NCI-H2107 treated with DMSO at 0.1 percent for 48 hours (cell line): Measurements from ENCODE around the gene MAP10.
A peak's percentile ranks its signal among the peaks of the same experiment; 100 is the strongest.
"Not testable (repeated sequence)": the region's sequence is repeated elsewhere in the genome, so short reads cannot be mapped to it uniquely, and the experiment has no call there.

ENCODE experiments used
- DNase-seq: peaks from one replicate; lab custom pipeline; 2025; ENCODE audit not compliant: unreplicated experiment; lab: John Stamatoyannopoulos, UW

The MAP10 gene

GRCh38 chr1:232805269-232806185 is at the start of gene MAP10:
MAP10 (plus strand) TSS chr1:232805416; CDS start chr1:232805450, 34 bp downstream.
- DNase-seq: peak; percentile 73

GRCh38 chr1:232764458-232765251 is 40.6 kb upstream of the MAP10 start:
- peak; percentile 1 for DNase-seq

GRCh38 chr1:232765542-232765941 is 39.7 kb upstream of the MAP10 start:
- no peak for DNase-seq

GRCh38 chr1:232766241-232766890 is 38.9 kb upstream of the MAP10 start:
- DNase-seq: no peak

- no peak for DNase-seq
These were observed 38.3 kb upstream of the MAP10 start for GRCh38 chr1:232766904-232767303.

- DNase-seq: no peak
These were observed 37.7 kb upstream of the MAP10 start for GRCh38 chr1:232767305-232768074.

- DNase-seq: no peak
These were observed 36.4 kb upstream of the MAP10 start for GRCh38 chr1:232768793-232769192.

- DNase-seq: no peak
These were observed 35.5 kb upstream of the MAP10 start for GRCh38 chr1:232769733-232770132.

GRCh38 chr1:232773752-232774151 is 31.5 kb upstream of the MAP10 start:
- no peak for DNase-seq

- DNase-seq: no peak
These were observed 28.6 kb upstream of the MAP10 start for GRCh38 chr1:232776526-232777106.

- no peak for DNase-seq
These were observed 24.9 kb upstream of the MAP10 start for GRCh38 chr1:232780354-232780753.

GRCh38 chr1:232784794-232785193 is 20.4 kb upstream of the MAP10 start:
- DNase-seq: no peak

GRCh38 chr1:232785630-232786029 is 19.6 kb upstream of the MAP10 start:
- not testable (repeated sequence) for DNase-seq

- DNase-seq: no peak
These were observed 18.3 kb upstream of the MAP10 start for GRCh38 chr1:232786845-232787455.

GRCh38 chr1:232788235-232788872 is 16.9 kb upstream of the MAP10 start:
- DNase-seq: peak; percentile 17

GRCh38 chr1:232789651-232790050 is 15.6 kb upstream of the MAP10 start:
- no peak for DNase-seq

- DNase-seq: no peak
These were observed 12.3 kb upstream of the MAP10 start for GRCh38 chr1:232792949-232793348.

GRCh38 chr1:232793944-232794343 is 11.3 kb upstream of the MAP10 start:
- DNase-seq: peak; percentile 95

GRCh38 chr1:232795497-232796053 is 9.6 kb upstream of the MAP10 start:
- DNase-seq: no peak
